IMR-90 (cell line): Measurements from ENCODE around the gene IL1A. TPM values are rescaled to one million over a fixed set of nuclear protein-coding genes. Genes with fewer than 3 reads are reported as not detected.

Source experiments
- ATAC-seq: fragments of 200-7000 bp; cut with Tn5 transposase; 2 replicates; pipeline ENCODE4 v1.9.1; 2020; ENCODE audit warnings: low read depth, mild to moderate bottlenecking, moderate library complexity
- BruUV-seq: library from RNA; stranded (reverse); fragments of 400-500 nt; replicated peaks from 2 replicates; lab custom pipeline; 2021; lab: Mats Ljungman, UMichigan
- CTCF ChIA-PET: fragments of 300-600 bp; formaldehyde crosslinking; extraction: SDS; loops from one replicate; lab custom pipeline; 2021; ENCODE audit warnings: antibody characterized with exemption; lab: Yijun Ruan, JAX
- POLR2A ChIA-PET: fragments of 300-600 bp; sonication (Branson Sonifier 250); formaldehyde crosslinking; loops from one replicate; lab custom pipeline; 2022; ENCODE audit warnings: antibody characterized with exemption; ENCODE audit not compliant: unreplicated experiment; lab: Charles Lee
- DNase-seq: peaks from one replicate; pipeline ENCODE4 v3.0.0; 2013
- H2AFZ ChIP-seq: replicated peaks from 2 replicates; pipeline ENCODE3; 2013; ENCODE audit warnings: low read length, mild to moderate bottlenecking; ENCODE audit not compliant: poor library complexity
- H2AK5ac ChIP-seq: 2 replicates; pipeline ENCODE4 v1.6.1; 2013; ENCODE audit warnings: low read depth, low read length, inconsistent platforms
- H2AK9ac ChIP-seq: replicated peaks from 2 replicates; pipeline ENCODE3; 2013; ENCODE audit warnings: mild to moderate bottlenecking, low read depth, low read length, moderate library complexity; ENCODE audit not compliant: poor library complexity
- H2BK120ac ChIP-seq: 2 replicates; pipeline ENCODE4 v1.6.1; 2013; ENCODE audit warnings: low read depth, low read length, inconsistent platforms
- H2BK15ac ChIP-seq: 3 replicates; pipeline ENCODE4 v1.6.1; 2013; ENCODE audit warnings: low read depth, low read length, inconsistent platforms
- H2BK20ac ChIP-seq: 2 replicates; pipeline ENCODE4 v1.6.1; 2013; ENCODE audit warnings: low read depth, mild to moderate bottlenecking, inconsistent platforms, low read length, moderate library complexity
- H2BK5ac ChIP-seq: 2 replicates; pipeline ENCODE4 v1.6.1; 2013; ENCODE audit warnings: mild to moderate bottlenecking, low read depth, low read length, inconsistent platforms; ENCODE audit not compliant: poor library complexity, severe bottlenecking
- H3K14ac ChIP-seq: replicated peaks from 2 replicates; pipeline ENCODE4 v1.6.1; 2013; ENCODE audit warnings: low read depth, low read length, inconsistent platforms
- H3K18ac ChIP-seq: 2 replicates; pipeline ENCODE4 v1.6.1; 2013; ENCODE audit warnings: low read depth, low read length, control low read depth
- H3K23ac ChIP-seq: 2 replicates; pipeline ENCODE4 v1.6.1; 2013; ENCODE audit warnings: low read depth, low read length, inconsistent platforms
- H3K27ac ChIP-seq: 2 replicates; pipeline ENCODE4 v1.5.1; 2013; ENCODE audit warnings: mild to moderate bottlenecking, control low read depth, low read length; ENCODE audit not compliant: insufficient read depth
- H3K27me3 ChIP-seq: 2 replicates; pipeline ENCODE4 v1.6.1; 2013; ENCODE audit warnings: low read length; ENCODE audit not compliant: control insufficient read depth, insufficient read depth
- H3K36me3 ChIP-seq: 2 replicates; pipeline ENCODE4 v1.6.1; 2013; ENCODE audit warnings: low read length, mixed read lengths; ENCODE audit not compliant: control insufficient read depth, insufficient read depth
- H3K4ac ChIP-seq: 2 replicates; pipeline ENCODE4 v1.6.1; 2013; ENCODE audit warnings: low read depth, low read length, inconsistent platforms
- H3K4me1 ChIP-seq: 2 replicates; pipeline ENCODE4 v1.6.1; 2013; ENCODE audit warnings: low read length, mixed read lengths; ENCODE audit not compliant: control insufficient read depth, insufficient read depth
- H3K4me2 ChIP-seq: 2 replicates; pipeline ENCODE4 v1.6.1; 2013; ENCODE audit warnings: low read depth, mild to moderate bottlenecking, control low read depth, low read length, moderate library complexity
- H3K4me3 ChIP-seq: 2 replicates; pipeline ENCODE4 v1.5.1; 2013; ENCODE audit warnings: low read depth, mild to moderate bottlenecking, control low read depth, low read length, moderate library complexity; ENCODE audit not compliant: insufficient read depth
- H3K56ac ChIP-seq: 2 replicates; pipeline ENCODE4 v1.6.1; 2013; ENCODE audit warnings: low read length, inconsistent platforms; ENCODE audit not compliant: insufficient read depth; ENCODE audit errors: extremely low read depth
- H3K79me1 ChIP-seq, 2 experiments: 2 replicates each; pipeline ENCODE4 v1.6.1; 2013; ENCODE audit warnings: low read length in 2 of 2, inconsistent platforms in 1 of 2, low read depth in 1 of 2
- H3K9ac ChIP-seq: 2 replicates; pipeline ENCODE4 v1.6.1; 2013; ENCODE audit warnings: low read depth, low read length, control low read depth
- H3K9me1 ChIP-seq: 2 replicates; pipeline ENCODE4 v1.6.1; 2013; ENCODE audit warnings: low read length, inconsistent platforms; ENCODE audit not compliant: insufficient read depth
- H3K9me3 ChIP-seq: 2 replicates; pipeline ENCODE4 v1.6.1; 2013; ENCODE audit warnings: low read length; ENCODE audit not compliant: control insufficient read depth, insufficient read depth
- H4K20me1 ChIP-seq: 2 replicates; pipeline ENCODE4 v1.6.1; 2013; ENCODE audit warnings: low read length, inconsistent platforms; ENCODE audit not compliant: insufficient read depth
- H4K5ac ChIP-seq: 2 replicates; pipeline ENCODE4 v1.6.1; 2013; ENCODE audit warnings: mild to moderate bottlenecking, low read depth, low read length, control low read depth
- H4K8ac ChIP-seq, 2 experiments: 2 replicates each; pipeline ENCODE4 v1.6.1; 2013; ENCODE audit warnings: low read depth in 2 of 2, low read length in 2 of 2, control low read depth in 1 of 2, inconsistent platforms in 1 of 2
- H4K91ac ChIP-seq: 2 replicates; pipeline ENCODE4 v1.6.1; 2013; ENCODE audit warnings: low read depth, low read length, inconsistent platforms; ENCODE audit not compliant: insufficient read depth
- CHD1 ChIP-seq: IDR thresholded peaks from 2 replicates; pipeline ENCODE4 v1.6.1; 2012; ENCODE audit warnings: low read depth, low read length, improper control_type of control experiment
- MAFK ChIP-seq: IDR thresholded peaks from 2 replicates; pipeline ENCODE4 v1.6.1; 2012; ENCODE audit warnings: low read depth, low read length, improper control_type of control experiment
- USF2 ChIP-seq: fragments of 150-350 bp; IDR thresholded peaks from 2 replicates; pipeline ENCODE4 v1.6.1; 2017; ENCODE audit warnings: mild to moderate bottlenecking, antibody characterized with exemption, low read length, low read depth
- WGBS, 2 experiments: methylation state at CpG; one replicate each; pipeline versions ENCODE4 v1.1.5 to v1.1.7; 2013; ENCODE audit warnings: missing lambda C conversion rate in 2 of 2; ENCODE audit not compliant: insufficient read length in 1 of 2; ENCODE audit errors: extremely low coverage in 2 of 2; 5-methylcytosine and 5-hydroxymethylcytosine counted together
- dilution Hi-C: fragments of 300-500 bp; cut with HindIII; formaldehyde crosslinking; loops from one replicate; pipeline ENCODE4 v1.14.3; 2018; ENCODE audit warnings: low sequenced_read_pairs; ENCODE audit not compliant: unreplicated experiment
- in situ Hi-C: fragments of 300-500 bp; cut with MboI; formaldehyde crosslinking; loops from 3 replicates; pipeline ENCODE4 v1.14.3; 2019; ENCODE audit warnings: low sequenced_read_pairs, inconsistent platforms, mixed read lengths
- intact Hi-C: fragments of 100-400 bp; cut with micrococcal nuclease; formaldehyde crosslinking; loops from 2 replicates; pipeline ENCODE4 v1.10.0; 2022
- polyA plus RNA-seq, 3 experiments: library from polyadenylated mRNA; depleted of rRNA; stranded (reverse); fragments of >200 nt; gene quantifications; 2 replicates each; pipeline ENCODE4 v1.2.3, GENCODE V29; 2012; ENCODE audit warnings: low replicate concordance in 1 of 3
- total RNA-seq: library from RNA; depleted of rRNA; stranded (reverse); fragments of >200 nt; gene quantifications from 2 replicates; pipeline ENCODE4 v1.2.3, GENCODE V29; 2012

IL1A gene
- total and polyA plus RNA-seq, 2 of the 4 experiments (the other 2 are of a cell fraction), result 0.48 to 1.1 TPM

- in situ Hi-C loops, result no loop called here
- intact Hi-C loops, result no loop called here
- Histone ChIP-seq H3K18ac (peak overlapping the region; percentile 42), H2BK20ac (peak overlapping the region; percentile 90), H3K9ac (no peak overlapping the region), H3K79me1 (0 out of 4 replicates have a peak, but pooled peaks cover 0 to 3% of the 10 kb centered on the region in 2 experiments), H4K8ac (peak overlapping the region; percentile 26 to 42), H2BK5ac (peak overlapping the region; percentile 24), H3K14ac (peak overlapping the region; percentile 59), H4K20me1 (no peaks in the 10 kb centered on the region), H4K91ac (peak overlapping the region; percentile 48; the same call in 1 of the 2 replicates), H3K4me1 (peaks cover 5% of the 10 kb centered on the region), H2BK120ac (peak overlapping the region; percentile 73), H3K4ac (peak overlapping the region; percentile 72), H3K4me3 (no peak overlapping the region), H3K27ac (no peak overlapping the region), H3K23ac (0 out of 2 replicates have a peak overlapping the region, but pooled peaks have one; percentile 42), H3K27me3 (no peaks in the 10 kb centered on the region), H3K9me1 (peaks cover 8% of the 10 kb centered on the region), H3K9me3 (peaks cover 6% of the 10 kb centered on the region), H2AK5ac (peak overlapping the region; percentile 66), H3K36me3 (no peaks in the 10 kb centered on the region), H2AK9ac (no peak overlapping the region), H2BK15ac (peak overlapping the region; percentile 93), H3K4me2 (no peak overlapping the region), H4K5ac (peak overlapping the region; percentile 21), H3K56ac (no peak overlapping the region), H2AFZ (peak overlapping the region; percentile 10)
- ATAC-seq, result no peak
- no TSS peak for BruUV-seq
- TF ChIP-seq MAFK (no peak), USF2 (no peak), CHD1 (no peak)
- CTCF ChIA-PET, result no interaction called here
- DNase-seq, result no peak
- dilution Hi-C loops, result no loop called here
- 83% methylated on average over 1 of the region's 1 CpG; no CpG with 5 or more reads in 1 of the 2 experiments for WGBS, 2 experiments
- POLR2A ChIA-PET, result no interaction called here
These were observed 11.5 kb upstream of the IL1A start for GRCh38 chr2:112795774-112796173.
